SU-DHL-6 (cell line): ENCODE results near the gene TOMT.

Experiments used
- H2AFZ ChIP-seq: fragments of 200-600 bp; sonication (generic); 2 replicates; pipeline ENCODE4 v1.6.1; 2014; ENCODE audit warnings: low read depth, mild to moderate bottlenecking, moderate library complexity, mixed read lengths, antibody characterized with exemption, low read length; ENCODE audit not compliant: severe bottlenecking
- H3F3A ChIP-seq: fragments of 200-600 bp; shearing (Covaris generic); 2 replicates; pipeline ENCODE4 v1.6.0; 2016; ENCODE audit warnings: antibody characterized with exemption, mild to moderate bottlenecking; ENCODE audit not compliant: insufficient read depth
- H3K27ac ChIP-seq: fragments of 200-600 bp; sonication (generic); 2 replicates; pipeline ENCODE4 v1.5.1; 2016; ENCODE audit warnings: low read depth, mild to moderate bottlenecking, low read length, moderate library complexity, mixed read lengths
- H3K27me3 ChIP-seq: fragments of 200-600 bp; sonication (generic), shearing (Covaris generic); 2 replicates; pipeline ENCODE4 v1.6.0; 2014; ENCODE audit warnings: mild to moderate bottlenecking, low read length
- H3K36me3 ChIP-seq: fragments of 200-600 bp; sonication (generic); 2 replicates; pipeline ENCODE4 v1.6.1; 2014; ENCODE audit warnings: mild to moderate bottlenecking, low read length, mixed read lengths
- H3K4me2 ChIP-seq: fragments of 300-600, 200-600 bp; shearing (Covaris generic), sonication (generic); 2 replicates; pipeline ENCODE4 v1.6.0; 2014; ENCODE audit warnings: low read length, low read depth, mild to moderate bottlenecking; ENCODE audit not compliant: poor library complexity, severe bottlenecking
- H3K4me3 ChIP-seq: fragments of 200-600 bp; sonication (generic); 2 replicates; pipeline ENCODE4 v1.5.1; 2014; ENCODE audit warnings: antibody characterized with exemption, low read length, mild to moderate bottlenecking, mixed read lengths; ENCODE audit not compliant: insufficient read depth, poor library complexity, severe bottlenecking
- H3K79me2 ChIP-seq: fragments of 200-600 bp; sonication (generic); 2 replicates; pipeline ENCODE4 v1.6.1; 2014; ENCODE audit warnings: mild to moderate bottlenecking, low read length, moderate library complexity; ENCODE audit not compliant: insufficient read depth
- H3K9ac ChIP-seq: fragments of 200-600 bp; sonication (generic); 2 replicates; pipeline ENCODE4 v1.7.0; 2014; ENCODE audit warnings: mild to moderate bottlenecking, low read length
- H3K9me2 ChIP-seq: fragments of 200-600 bp; sonication (generic); replicated peaks from 2 replicates; pipeline ENCODE4 v1.6.1; 2014; ENCODE audit warnings: low read length; ENCODE audit not compliant: insufficient read depth
- H3K9me3 ChIP-seq: fragments of 200-600 bp; sonication (generic); 2 replicates; pipeline ENCODE4 v1.6.1; 2014; ENCODE audit warnings: low read length, mixed read lengths; ENCODE audit not compliant: insufficient read depth
- H4K20me1 ChIP-seq: fragments of 200-600 bp; sonication (generic); 2 replicates; pipeline ENCODE4 v1.6.1; 2014; ENCODE audit warnings: low read depth, mild to moderate bottlenecking, antibody characterized with exemption, low read length, moderate library complexity, mixed read lengths
- EZH2phosphoT487 ChIP-seq: fragments of 200-600 bp; sonication (generic), shearing (Covaris generic); conservative IDR thresholded peaks from 2 replicates; pipeline ENCODE4 v1.6.1; 2018; ENCODE audit warnings: mild to moderate bottlenecking, antibody characterized with exemption, low read length, moderate library complexity, mixed read lengths
- TF ChIP-seq, protein P1 (sequence below): fragments of 200-600 bp; sonication (generic); IDR thresholded peaks from one replicate; pipeline ENCODE4 v1.5.1; 2017; ENCODE audit warnings: antibody characterized with exemption, mild to moderate bottlenecking, low read length, moderate library complexity; ENCODE audit not compliant: insufficient read depth, poor library complexity, severe bottlenecking

Gene TOMT

DNA sequence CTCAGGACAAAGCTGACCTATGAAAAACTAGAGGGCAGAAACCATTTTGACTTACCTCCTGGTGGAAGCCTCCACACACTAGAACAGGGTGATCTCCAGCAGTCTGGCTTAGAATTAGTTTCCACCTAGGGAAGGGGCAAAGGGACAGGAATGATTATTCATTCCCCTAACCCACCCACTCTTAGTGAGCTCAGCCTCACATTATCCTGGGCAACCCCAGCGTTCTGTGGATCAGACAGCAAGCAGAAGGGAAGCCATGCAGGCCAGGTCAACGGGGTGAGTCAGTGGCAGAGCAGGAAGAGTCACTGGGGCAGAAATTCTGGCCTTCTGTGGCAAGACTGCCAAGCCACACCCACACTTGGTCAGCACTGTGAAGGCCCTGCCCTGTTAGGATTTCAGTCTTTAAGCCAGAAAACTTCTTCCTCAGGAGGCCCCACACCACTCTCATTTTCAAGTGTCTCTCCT, 35.9 kb upstream of the TOMT start:
- no peak for TF ChIP-seq EZH2phosphoT487
- TF ChIP-seq, protein P1, sequence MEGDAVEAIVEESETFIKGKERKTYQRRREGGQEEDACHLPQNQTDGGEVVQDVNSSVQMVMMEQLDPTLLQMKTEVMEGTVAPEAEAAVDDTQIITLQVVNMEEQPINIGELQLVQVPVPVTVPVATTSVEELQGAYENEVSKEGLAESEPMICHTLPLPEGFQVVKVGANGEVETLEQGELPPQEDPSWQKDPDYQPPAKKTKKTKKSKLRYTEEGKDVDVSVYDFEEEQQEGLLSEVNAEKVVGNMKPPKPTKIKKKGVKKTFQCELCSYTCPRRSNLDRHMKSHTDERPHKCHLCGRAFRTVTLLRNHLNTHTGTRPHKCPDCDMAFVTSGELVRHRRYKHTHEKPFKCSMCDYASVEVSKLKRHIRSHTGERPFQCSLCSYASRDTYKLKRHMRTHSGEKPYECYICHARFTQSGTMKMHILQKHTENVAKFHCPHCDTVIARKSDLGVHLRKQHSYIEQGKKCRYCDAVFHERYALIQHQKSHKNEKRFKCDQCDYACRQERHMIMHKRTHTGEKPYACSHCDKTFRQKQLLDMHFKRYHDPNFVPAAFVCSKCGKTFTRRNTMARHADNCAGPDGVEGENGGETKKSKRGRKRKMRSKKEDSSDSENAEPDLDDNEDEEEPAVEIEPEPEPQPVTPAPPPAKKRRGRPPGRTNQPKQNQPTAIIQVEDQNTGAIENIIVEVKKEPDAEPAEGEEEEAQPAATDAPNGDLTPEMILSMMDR = no peak
- Histone ChIP-seq H4K20me1 (peaks cover 3% of the 10 kb centered on the region; the same call in 1 of the 2 replicates), H3K4me2 (no peak overlapping the region), H3K79me2 (peaks cover 95% of the 10 kb centered on the region), H3K27ac (no peak overlapping the region), H3K9me3 (no peaks in the 10 kb centered on the region), H2AFZ (no peak overlapping the region), H3K4me3 (no peak overlapping the region), H3K9ac (no peak overlapping the region), H3K36me3 (peaks cover 11% of the 10 kb centered on the region; the same call in 1 of the 2 replicates), H3K9me2 (no peaks in the 10 kb centered on the region), H3F3A (peaks cover 3% of the 10 kb centered on the region; the same call in 1 of the 2 replicates), H3K27me3 (no peaks in the 10 kb centered on the region)

DNA sequence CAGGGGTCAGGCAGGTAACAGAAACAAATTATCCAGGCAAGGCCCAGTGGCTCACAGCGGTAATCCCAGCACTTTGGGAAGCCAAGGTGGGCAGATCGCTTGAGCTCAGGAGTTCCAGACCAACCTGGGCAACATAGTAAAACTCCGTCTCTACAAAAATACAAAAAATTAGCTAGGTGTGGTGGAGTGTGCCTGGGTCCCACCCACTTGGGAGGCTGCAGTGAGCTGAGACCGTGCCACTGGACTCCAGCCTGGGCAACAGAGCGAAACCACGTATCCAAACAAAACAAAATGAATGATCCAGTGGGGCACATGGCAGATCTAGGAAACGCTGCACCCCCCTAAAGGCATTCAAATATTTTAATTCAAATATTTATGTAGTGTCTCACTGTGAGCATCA, 35.2 kb upstream of the TOMT start:
- Histone ChIP-seq H3K4me2 (no peak overlapping the region), H2AFZ (no peak overlapping the region), H3F3A (no peaks in the 10 kb centered on the region; the same call in 1 of the 2 replicates), H3K9ac (no peak overlapping the region), H3K4me3 (no peak overlapping the region), H3K79me2 (peaks cover 96% of the 10 kb centered on the region), H3K27ac (no peak overlapping the region), H3K9me3 (no peaks in the 10 kb centered on the region), H3K27me3 (no peaks in the 10 kb centered on the region), H3K9me2 (no peaks in the 10 kb centered on the region), H4K20me1 (peaks cover 3% of the 10 kb centered on the region; the same call in 1 of the 2 replicates), H3K36me3 (peaks cover 7% of the 10 kb centered on the region; the same call in 1 of the 2 replicates)
- TF ChIP-seq EZH2phosphoT487 = no peak
- TF ChIP-seq, protein P1 = no peak

DNA sequence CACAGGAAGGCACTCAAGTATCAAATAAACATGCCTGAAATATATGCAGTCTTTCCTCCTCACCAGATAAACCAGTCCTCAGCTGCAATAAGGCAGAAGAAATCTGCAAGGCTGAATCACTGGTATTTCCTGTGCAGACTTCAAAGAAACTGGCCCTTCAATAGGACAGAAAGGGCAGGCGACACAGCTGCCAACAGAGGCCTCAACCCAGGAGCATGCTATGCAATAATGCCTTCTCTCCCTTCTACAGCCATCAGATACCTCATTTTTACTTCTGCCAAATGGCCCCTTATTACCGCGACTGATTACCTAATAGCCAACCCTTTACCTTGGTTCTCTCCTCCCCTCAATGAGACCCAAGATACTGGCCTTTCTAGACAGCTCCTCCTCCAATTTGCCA, 33.4 kb upstream of the TOMT start:
- no peak overlapping the region for H3K9ac ChIP-seq
- H3K36me3 ChIP-seq = peaks cover 7% of the 10 kb centered on the region; the same call in 1 of the 2 replicates
- H3K4me2 ChIP-seq = no peak overlapping the region
- H3K79me2 ChIP-seq = peaks cover 97% of the 10 kb centered on the region
- H3K9me3 ChIP-seq = no peaks in the 10 kb centered on the region
- no peak overlapping the region for H2AFZ ChIP-seq
- TF ChIP-seq, protein P1 = no peak
- no peak for TF ChIP-seq EZH2phosphoT487
- H3K9me2 ChIP-seq = no peaks in the 10 kb centered on the region
- H3K27me3 ChIP-seq = no peaks in the 10 kb centered on the region
- no peaks in the 10 kb centered on the region for H3F3A ChIP-seq
- H4K20me1 ChIP-seq = peaks cover 3% of the 10 kb centered on the region; the same call in 1 of the 2 replicates
- no peak overlapping the region for H3K27ac ChIP-seq
- no peak overlapping the region for H3K4me3 ChIP-seq
